ENCODE data around the gene LHFPL6. TPM values are rescaled to one million over a fixed set of nuclear protein-coding genes. Genes with fewer than 3 reads are reported as not detected.

The LHFPL6 gene
- total and polyA plus RNA-seq, 10 donors, result 6.9 to 49.0 (median 30.5) TPM

- Histone ChIP-seq H3K27ac (no peak overlapping the region), H3K36me3 (no peaks in the 10 kb centered on the region), H3K9me3 (peaks cover 0 to 29% (median 23%) of the 10 kb centered on the region in 8 donors), H3K27me3 (replicated peaks in 1 of 7) (peaks cover 0 to 5% (median 0%) of the 10 kb centered on the region in 7 donors), H3K4me1 (no peaks in the 10 kb centered on the region), H3K4me3 (no peak overlapping the region)
- intact Hi-C loops (cut with DNase I; ENCODE audit: low total_unique reads), result no loop called here
- TF ChIP-seq POLR2AphosphoS5 (IDR thresholded peaks at IDR 0.05), result no peak
- TF ChIP-seq POLR2A (IDR thresholded peaks at IDR 0.05), result no peak
- TF ChIP-seq CTCF (IDR thresholded peaks at IDR 0.05 in 8 of 11, conservative IDR thresholded peaks at IDR 0.05 in 3 of 11), result no peak
- 89 to 100% (median 92%) methylated on average over 1 of the region's 1 CpG for WGBS, 5 donors
- no peak for DNase-seq
Measured at GRCh38 chr13:39635564-39635963, 32.6 kb upstream of the LHFPL6 start.

GRCh38 chr13:39632994-39633393 is 30.0 kb upstream of the LHFPL6 start:
- H3K27me3 ChIP-seq (replicated peaks in 1 of 7), result peaks cover 0 to 5% (median 0%) of the 10 kb centered on the region in 7 donors
- no peak for DNase-seq
- H3K9me3 ChIP-seq, result peaks cover 0 to 31% (median 23%) of the 10 kb centered on the region in 8 donors
- no peak overlapping the region for H3K4me3 ChIP-seq
- H3K27ac ChIP-seq, result no peak overlapping the region
- no peaks in the 10 kb centered on the region for H3K36me3 ChIP-seq
- intact Hi-C loops (cut with DNase I; ENCODE audit: low total_unique reads), result no loop called here
- H3K4me1 ChIP-seq, result no peaks in the 10 kb centered on the region
- no peak for TF ChIP-seq POLR2AphosphoS5 (IDR thresholded peaks at IDR 0.05)
- no peak for TF ChIP-seq POLR2A (IDR thresholded peaks at IDR 0.05)
- TF ChIP-seq CTCF (IDR thresholded peaks at IDR 0.05 in 8 of 11, conservative IDR thresholded peaks at IDR 0.05 in 3 of 11), result no peak

GRCh38 chr13:39631307-39631706 is 28.3 kb upstream of the LHFPL6 start:
- Histone ChIP-seq H3K36me3 (no peaks in the 10 kb centered on the region), H3K4me3 (no peak overlapping the region), H3K27me3 (replicated peaks in 1 of 7) (no peaks in the 10 kb centered on the region), H3K27ac (no peak overlapping the region), H3K9me3 (peaks cover 0 to 26% (median 20%) of the 10 kb centered on the region in 8 donors), H3K4me1 (no peaks in the 10 kb centered on the region)
- intact Hi-C loops (cut with DNase I; ENCODE audit: low total_unique reads), result no loop called here
- 78 to 90% (median 84%) methylated on average over 1 of the region's 1 CpG for WGBS, 5 donors
- TF ChIP-seq POLR2AphosphoS5 (IDR thresholded peaks at IDR 0.05) (no peak), CTCF (IDR thresholded peaks at IDR 0.05 in 8 of 11, conservative IDR thresholded peaks at IDR 0.05 in 3 of 11) (no peak), POLR2A (IDR thresholded peaks at IDR 0.05) (no peak)
- no peak for DNase-seq

- DNase-seq, result no peak
- intact Hi-C loops (cut with DNase I; ENCODE audit: low total_unique reads), result no loop called here
- WGBS, 5 donors, result 86 to 94% (median 87%) methylated on average over 1 of the region's 1 CpG
- Histone ChIP-seq H3K4me1 (no peaks in the 10 kb centered on the region), H3K27ac (no peak overlapping the region), H3K27me3 (replicated peaks in 1 of 7) (no peaks in the 10 kb centered on the region), H3K36me3 (no peaks in the 10 kb centered on the region), H3K4me3 (no peak overlapping the region), H3K9me3 (no peaks in the 10 kb centered on the region)
- no peak for TF ChIP-seq POLR2AphosphoS5 (IDR thresholded peaks at IDR 0.05)
- no peak for TF ChIP-seq CTCF (IDR thresholded peaks at IDR 0.05 in 8 of 11, conservative IDR thresholded peaks at IDR 0.05 in 3 of 11)
- no peak for TF ChIP-seq POLR2A (IDR thresholded peaks at IDR 0.05)
Measured at GRCh38 chr13:39623466-39623865, 20.5 kb upstream of the LHFPL6 start.
